HG03060 (cell line): Measurements from ENCODE around the gene TAB3.

Source experiments
- ATAC-seq: cut with Tn5 transposase; IDR thresholded peaks from one replicate; pipeline ENCODE4 v1.9.1; 2021; ENCODE audit warnings: low read depth, moderate number of reproducible peaks; ENCODE audit not compliant: unreplicated experiment

The TAB3 gene

GRCh38 chrX:30887721-30888120 is 1.3 kb downstream of the TAB3 start:
- no peak for ATAC-seq

- ATAC-seq = no peak
Observed at GRCh38 chrX:30887288-30887687, 1.8 kb downstream of the TAB3 start.

- no peak for ATAC-seq
Observed at GRCh38 chrX:30885136-30885535, 3.9 kb downstream of the TAB3 start.

- no peak for ATAC-seq
Observed at GRCh38 chrX:30883138-30883537, 5.9 kb downstream of the TAB3 start.

- no peak for ATAC-seq
Observed at GRCh38 chrX:30881797-30882196, 7.3 kb downstream of the TAB3 start.

GRCh38 chrX:30881390-30881789 is 7.7 kb downstream of the TAB3 start:
- no peak for ATAC-seq

- no peak for ATAC-seq
Observed at GRCh38 chrX:30880058-30880457, 9.0 kb downstream of the TAB3 start.

- no peak for ATAC-seq
Observed at GRCh38 chrX:30876367-30876766, 12.7 kb downstream of the TAB3 start.

- no peak for ATAC-seq
Observed at GRCh38 chrX:30875957-30876356, 13.1 kb downstream of the TAB3 start.

- no peak for ATAC-seq
Observed at GRCh38 chrX:30874851-30875250, 14.2 kb downstream of the TAB3 start.

- no peak for ATAC-seq
Observed at GRCh38 chrX:30870572-30870971, 18.5 kb downstream of the TAB3 start.

- no peak for ATAC-seq
Observed at GRCh38 chrX:30865612-30866011, 23.4 kb downstream of the TAB3 start.

GRCh38 chrX:30865015-30865414 is 24.0 kb downstream of the TAB3 start:
- no peak for ATAC-seq

- ATAC-seq = no peak
Observed at GRCh38 chrX:30864383-30864785, 24.7 kb downstream of the TAB3 start.

- ATAC-seq = no peak
Observed at GRCh38 chrX:30863974-30864373, 25.1 kb downstream of the TAB3 start.

- ATAC-seq = no peak
Observed at GRCh38 chrX:30858098-30858497, 31.0 kb downstream of the TAB3 start.

GRCh38 chrX:30851449-30851848 is 37.6 kb downstream of the TAB3 start:
- ATAC-seq = no peak

- ATAC-seq = no peak
Observed at GRCh38 chrX:30835373-30835772, 53.7 kb downstream of the TAB3 start.

GRCh38 chrX:30833896-30834295 is 55.2 kb downstream of the TAB3 start:
- no peak for ATAC-seq

GRCh38 chrX:30831082-30831481 is 58.0 kb downstream of the TAB3 start:
- ATAC-seq = no peak

- ATAC-seq = no peak
Observed at GRCh38 chrX:30830326-30830943, 58.6 kb downstream of the TAB3 start.

- no peak for ATAC-seq
Observed at GRCh38 chrX:30824275-30824674, 64.8 kb downstream of the TAB3 start.

- no peak for ATAC-seq
Observed at GRCh38 chrX:30822764-30823163, 66.3 kb downstream of the TAB3 start.
